Upper lobe of left lung (tissue), 6 donors: ENCODE data around the gene DLG2. TPM values are rescaled to one million over a fixed set of nuclear protein-coding genes. Genes with fewer than 3 reads are reported as not detected.

Source experiments
- ATAC-seq, 2 donors: fragments of 200-7000 bp; cut with Tn5 transposase; one replicate each; pipeline ENCODE4 v1.9.1; 2022; ENCODE audit warnings: mild to moderate bottlenecking in 2 of 2, moderate library complexity in 2 of 2; ENCODE audit not compliant: low FRiP score in 2 of 2
- DNase-seq, 2 donors: peaks; one replicate each; pipeline ENCODE4 v3.0.0-alpha.2; 2019 to 2020
- H3K27ac ChIP-seq, 4 donors: fragments of 200-600 bp; sonication (generic); one replicate each; pipeline ENCODE4 v1.5.1; 2016 to 2019
- H3K27me3 ChIP-seq, 4 donors: fragments of 200-600 bp; sonication (generic); one replicate each; pipeline ENCODE4 v1.5.1; 2017 to 2019
- H3K36me3 ChIP-seq, 4 donors: fragments of 200-600 bp; sonication (generic); one replicate each; pipeline ENCODE4 v1.5.1; 2016 to 2019
- H3K4me1 ChIP-seq, 4 donors: fragments of 200-600 bp; sonication (generic); one replicate each; pipeline ENCODE4 v1.5.1; 2018 to 2019
- H3K4me3 ChIP-seq, 4 donors: fragments of 200-600 bp; sonication (generic); one replicate each; pipeline ENCODE4 v1.5.1; 2017 to 2019; ENCODE audit warnings: mild to moderate bottlenecking in 2 of 4, moderate library complexity in 1 of 4
- H3K9me3 ChIP-seq, 4 donors: fragments of 200-600 bp; sonication (generic); one replicate each; pipeline ENCODE4 v1.5.1; 2018 to 2019
- CTCF ChIP-seq, 6 experiments: fragments of 450-650 bp in 4 of 6; fragments of 200-600 bp in 2 of 6; sonication (generic) in 2 of 6; IDR thresholded peaks; one replicate each; pipeline ENCODE4 v1.5.1; 2016 to 2019; ENCODE audit warnings: antibody characterized with exemption in 6 of 6
- EP300 ChIP-seq, 4 donors: sonication (generic); formaldehyde crosslinking; IDR thresholded peaks; one replicate each; pipeline ENCODE4 v1.5.1; 2017; ENCODE audit warnings: antibody characterized with exemption in 4 of 4, control low read depth in 2 of 4
- POLR2A ChIP-seq, 4 donors: fragments of 450-650 bp; IDR thresholded peaks; one replicate each; pipeline ENCODE4 v1.5.1; 2016 to 2017; ENCODE audit warnings: antibody characterized with exemption in 4 of 4, mild to moderate bottlenecking in 2 of 4
- POLR2AphosphoS5 ChIP-seq, 2 donors: sonication (generic); formaldehyde crosslinking; IDR thresholded peaks; one replicate each; pipeline ENCODE4 v1.5.1; 2017; ENCODE audit warnings: antibody characterized with exemption in 2 of 2
- WGBS, 2 donors: methylation state at CpG; one replicate each; pipeline ENCODE4 v1.1.5; 2017 to 2018; 5-methylcytosine and 5-hydroxymethylcytosine counted together
- total RNA-seq, 6 donors: library from RNA; depleted of rRNA in 4 of 6; stranded (reverse); fragments of >200 nt in 4 of 6; gene quantifications; one replicate each; pipeline versions ENCODE4 v1.1.0 to v1.2.1, GENCODE V29; 2016 to 2021
- donor health status: DM: no; HTN: no; CAD: no; lungs with moderate emphysema.
- donor health status: DM: no; HTN: yes; CAD: no; lungs with severe emphysema.

DLG2 gene
- total RNA-seq, 6 donors from 2014 or later = 3.4 to 37.7 (median 9.1) TPM

DNA sequence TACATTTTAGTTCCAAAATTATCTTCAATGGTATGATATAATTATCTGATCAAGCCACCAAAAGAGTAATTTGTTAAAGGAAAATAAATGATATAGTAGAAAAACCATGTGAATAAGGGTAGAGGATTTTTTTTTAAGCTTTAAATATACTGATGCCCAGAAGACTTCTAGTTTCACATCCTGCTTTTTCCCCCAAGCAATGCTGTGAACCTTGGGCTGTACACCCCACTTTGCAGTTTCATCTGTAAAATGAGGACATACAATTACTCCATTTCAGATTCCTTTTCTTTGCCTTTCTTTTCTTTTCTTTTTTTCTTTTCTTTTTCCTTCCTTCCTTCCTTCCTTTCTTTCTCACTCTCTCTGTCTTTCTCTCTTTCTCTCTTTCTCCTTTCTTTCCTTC, 1125.4 kb downstream of the DLG2 start:
- Histone ChIP-seq H3K27me3 (no peaks in the 10 kb centered on the region), H3K4me1 (no peaks in the 10 kb centered on the region), H3K4me3 (no peak overlapping the region), H3K27ac (no peak overlapping the region), H3K9me3 (no peaks in the 10 kb centered on the region), H3K36me3 (no peaks in the 10 kb centered on the region)
- DNase-seq (no peak), ATAC-seq (no peak)
- TF ChIP-seq POLR2AphosphoS5 (IDR thresholded peaks at IDR 0.05) (no peak), EP300 (IDR thresholded peaks at IDR 0.05) (no peak), CTCF (IDR thresholded peaks at IDR 0.05) (no peak), POLR2A (IDR thresholded peaks at IDR 0.05) (no peak)

DNA sequence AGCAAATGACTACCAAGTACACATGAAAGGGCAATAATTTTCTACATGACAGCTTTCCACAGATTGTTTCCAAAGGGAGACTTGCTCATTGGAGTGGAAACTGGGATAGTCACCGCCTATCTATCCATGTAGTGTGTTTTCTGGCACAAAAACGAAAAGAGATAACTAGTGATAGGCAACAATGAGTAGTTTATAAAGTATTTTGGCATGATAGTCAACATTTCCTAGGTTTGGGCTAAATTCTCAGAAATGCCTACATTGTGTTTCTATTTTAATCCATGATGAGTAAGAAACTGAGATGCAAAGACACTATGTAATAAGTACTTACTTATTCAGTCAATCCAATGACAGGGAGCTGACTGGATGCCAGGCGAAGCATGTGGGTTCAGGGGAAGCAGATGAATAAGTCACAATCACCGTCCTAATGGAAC, 1129.1 kb downstream of the DLG2 start:
- ATAC-seq = peak in 1 of 2 donors; percentile 26
- Histone ChIP-seq H3K9me3 (no peaks in the 10 kb centered on the region), H3K27ac (no peak overlapping the region), H3K4me3 (no peak overlapping the region), H3K4me1 (no peaks in the 10 kb centered on the region), H3K27me3 (no peaks in the 10 kb centered on the region), H3K36me3 (no peaks in the 10 kb centered on the region)
- 72 to 81% methylated on average over 4 of the region's 4 CpGs for WGBS, 2 donors
- DNase-seq = no peak
- no peak for TF ChIP-seq POLR2A (IDR thresholded peaks at IDR 0.05)

GRCh38 chr11:84497181-84497580, 1130.0 kb downstream of the DLG2 start:
- no peak for ATAC-seq
- Histone ChIP-seq H3K27ac (no peak overlapping the region), H3K27me3 (no peaks in the 10 kb centered on the region), H3K9me3 (no peaks in the 10 kb centered on the region), H3K36me3 (no peaks in the 10 kb centered on the region), H3K4me3 (no peak overlapping the region), H3K4me1 (no peaks in the 10 kb centered on the region)
- DNase-seq = no peak
- WGBS, 2 donors = 45 to 100% methylated on average over 1 of the region's 1 CpG
- TF ChIP-seq POLR2A (IDR thresholded peaks at IDR 0.05) (no peak), EP300 (IDR thresholded peaks at IDR 0.05) (no peak), CTCF (IDR thresholded peaks at IDR 0.05) (no peak), POLR2AphosphoS5 (IDR thresholded peaks at IDR 0.05) (no peak)

DNA sequence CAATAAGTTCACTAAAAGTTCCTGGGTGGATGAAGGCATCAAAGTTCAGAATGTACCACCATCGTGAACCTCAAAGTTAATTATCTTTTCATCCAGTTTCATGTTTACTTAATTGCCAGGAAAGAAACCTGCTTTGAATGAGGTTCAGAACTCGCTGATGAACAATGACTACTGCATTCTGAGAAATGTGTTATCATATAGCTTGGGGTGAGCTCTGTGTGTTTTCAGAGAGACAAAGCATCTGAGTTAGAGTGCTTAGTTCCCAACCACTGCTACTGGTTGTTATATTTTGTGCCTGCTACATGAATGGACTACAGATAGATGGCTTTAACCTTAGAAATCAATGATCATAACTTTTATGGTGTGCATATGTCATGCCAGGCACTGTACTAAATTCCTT, 1131.0 kb downstream of the DLG2 start:
- no peaks in the 10 kb centered on the region for H3K4me1 ChIP-seq
- no peak overlapping the region for H3K4me3 ChIP-seq
- no peak for DNase-seq
- ATAC-seq = no peak
- H3K36me3 ChIP-seq = no peaks in the 10 kb centered on the region
- H3K27me3 ChIP-seq = no peaks in the 10 kb centered on the region
- 70 to 76% methylated on average over 2 of the region's 2 CpGs for WGBS, 2 donors
- no peak for TF ChIP-seq CTCF (IDR thresholded peaks at IDR 0.05)
- TF ChIP-seq POLR2A (IDR thresholded peaks at IDR 0.05) = no peak
- no peak for TF ChIP-seq POLR2AphosphoS5 (IDR thresholded peaks at IDR 0.05)
- TF ChIP-seq EP300 (IDR thresholded peaks at IDR 0.05) = no peak
- H3K9me3 ChIP-seq = no peaks in the 10 kb centered on the region
- no peak overlapping the region for H3K27ac ChIP-seq

DNA sequence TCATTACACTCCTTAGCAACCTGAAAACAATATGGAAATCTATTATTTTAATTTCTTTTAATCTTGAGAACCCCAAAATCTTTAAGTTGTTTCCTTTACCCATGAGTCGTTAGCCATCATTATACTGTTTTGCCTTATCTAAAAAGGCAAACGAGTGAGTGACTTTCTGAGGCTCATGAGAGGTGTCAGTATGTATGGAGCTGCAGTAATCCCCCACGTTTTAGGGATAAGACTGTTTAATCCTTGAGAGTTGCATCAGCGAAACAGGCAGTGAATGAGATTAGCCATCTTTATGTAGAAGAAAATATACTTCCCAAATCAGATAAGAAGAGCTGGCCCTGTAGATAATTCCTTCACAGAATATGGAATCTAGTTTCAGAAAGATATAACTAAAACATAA, 1147.0 kb downstream of the DLG2 start:
- no peak for TF ChIP-seq POLR2A (IDR thresholded peaks at IDR 0.05)
- TF ChIP-seq POLR2AphosphoS5 (IDR thresholded peaks at IDR 0.05) = no peak
- TF ChIP-seq EP300 (IDR thresholded peaks at IDR 0.05) = no peak
- no peak for TF ChIP-seq CTCF (IDR thresholded peaks at IDR 0.05)
- Histone ChIP-seq H3K27ac (no peak overlapping the region), H3K36me3 (no peaks in the 10 kb centered on the region), H3K9me3 (no peaks in the 10 kb centered on the region), H3K4me1 (no peaks in the 10 kb centered on the region), H3K4me3 (no peak overlapping the region), H3K27me3 (no peaks in the 10 kb centered on the region)
- no peak for DNase-seq
- ATAC-seq = no peak
- WGBS, 2 donors = 59 to 66% methylated on average over 4 of the region's 4 CpGs
